H4 (cell line): ENCODE measurements around the gene ATAT1. TPM values are rescaled to one million over a fixed set of nuclear protein-coding genes. Genes with fewer than 3 reads are reported as not detected.

Experiments used
- DNase-seq: peaks from one replicate; pipeline ENCODE4 v3.0.0-alpha.2; 2015; ENCODE audit warnings: low spot score
- total RNA-seq: library from RNA; depleted of rRNA; stranded (reverse); fragments of >200 nt; shearing (Covaris generic); gene quantifications from 2 replicates; pipeline ENCODE4 v1.2.3, GENCODE V29; 2014; rRNA removed

Gene ATAT1
- total RNA-seq, 1 experiment from 2014 or later = 7.0 TPM

- DNase-seq = no peak
These were observed 56.7 kb downstream of the ATAT1 start for GRCh38 chr6:30683183-30683979.

DNA sequence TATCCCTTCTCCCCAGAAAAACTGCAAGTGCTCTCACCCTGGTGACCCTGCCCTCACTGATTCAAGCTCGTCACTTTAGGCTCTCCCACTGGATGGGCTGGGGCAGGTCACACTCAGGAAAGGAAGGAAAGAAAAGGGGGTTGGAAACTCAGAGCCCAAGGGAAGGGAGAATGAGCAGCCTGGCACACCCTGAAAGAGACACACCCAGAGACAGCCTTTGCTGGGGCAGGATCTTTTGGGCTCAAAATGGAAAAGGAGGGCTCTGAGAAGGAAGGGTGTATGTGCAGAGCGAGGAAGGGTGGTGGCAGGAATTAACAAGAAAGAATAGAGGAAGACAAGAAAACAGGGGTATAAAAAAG is 57.3 kb downstream of the ATAT1 start:
- no peak for DNase-seq

- peak; percentile 23 for DNase-seq
These were observed 57.9 kb downstream of the ATAT1 start for GRCh38 chr6:30684386-30685156.

- no peak for DNase-seq
These were observed 58.7 kb downstream of the ATAT1 start for GRCh38 chr6:30685157-30686008.

GRCh38 chr6:30686009-30686907 is 59.6 kb downstream of the ATAT1 start, which contains the start of gene PPP1R18:
TSS of gene PPP1R18 (minus strand) at chr6:30686645. CDS start at chr6:30686018, 627 bp downstream.
- peak; percentile 26 for DNase-seq

- peak; percentile 95 for DNase-seq
These were observed 60.4 kb downstream of the ATAT1 start for GRCh38 chr6:30686908-30687658.

DNA sequence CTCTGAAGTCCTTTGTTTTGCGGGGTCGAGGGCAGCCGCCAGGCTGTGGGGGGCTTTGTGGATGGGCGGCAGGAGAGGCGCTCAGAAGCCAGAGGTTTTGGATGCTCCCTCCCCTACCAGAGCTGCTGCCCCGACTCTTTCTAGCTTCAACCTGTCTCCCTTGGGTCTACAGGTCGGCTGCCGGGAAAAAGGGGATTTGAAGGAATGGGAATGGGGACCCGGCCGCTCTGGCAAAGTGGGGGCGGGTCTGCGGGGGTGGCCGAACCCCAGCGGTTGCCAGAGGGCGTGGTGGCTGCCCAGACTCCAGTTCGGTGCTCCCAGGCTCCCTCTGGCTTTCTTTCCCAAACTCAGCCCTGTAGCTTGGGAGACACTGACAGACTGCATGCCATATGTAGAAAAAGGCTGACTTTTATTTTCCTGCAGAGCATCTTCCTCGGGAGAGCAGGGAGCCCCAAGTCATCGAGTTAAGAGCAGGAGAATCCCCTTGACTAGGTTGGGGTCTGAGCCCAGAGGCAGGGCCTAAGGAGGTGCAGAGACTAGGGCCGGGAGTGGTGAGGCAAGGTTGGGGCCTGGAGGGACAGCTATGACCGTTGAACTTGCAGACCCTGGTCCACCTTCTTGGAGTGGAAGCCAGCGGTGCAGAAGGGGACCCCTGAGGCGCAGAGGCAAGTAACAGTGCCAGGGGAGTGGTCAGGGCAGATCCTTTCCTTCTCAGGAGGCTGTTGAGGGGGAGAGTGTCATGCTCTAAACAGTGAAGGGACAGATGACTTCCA is 61.2 kb downstream of the ATAT1 start:
- peak; percentile 57 for DNase-seq

DNA sequence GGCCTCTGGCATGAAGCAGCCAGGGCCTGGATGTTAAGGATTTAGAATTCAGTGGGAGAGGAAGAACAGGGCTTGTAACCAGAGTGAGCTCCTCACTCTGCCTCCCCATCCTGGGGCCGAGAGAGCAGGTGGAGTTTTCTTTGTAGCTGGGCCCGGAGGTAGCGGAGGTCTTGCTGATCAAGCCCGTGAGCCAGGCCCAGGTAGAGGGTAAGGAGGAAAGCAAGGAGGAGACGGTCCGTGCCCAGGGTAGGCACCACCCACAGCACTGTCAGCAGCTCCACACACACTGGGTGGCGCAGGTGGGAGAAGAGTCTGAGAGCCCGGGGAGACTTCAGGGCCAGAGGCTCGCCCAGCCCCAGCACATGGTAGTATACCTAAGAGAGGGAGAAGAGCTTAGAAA is 61.9 kb downstream of the ATAT1 start:
- DNase-seq = no peak

DNA sequence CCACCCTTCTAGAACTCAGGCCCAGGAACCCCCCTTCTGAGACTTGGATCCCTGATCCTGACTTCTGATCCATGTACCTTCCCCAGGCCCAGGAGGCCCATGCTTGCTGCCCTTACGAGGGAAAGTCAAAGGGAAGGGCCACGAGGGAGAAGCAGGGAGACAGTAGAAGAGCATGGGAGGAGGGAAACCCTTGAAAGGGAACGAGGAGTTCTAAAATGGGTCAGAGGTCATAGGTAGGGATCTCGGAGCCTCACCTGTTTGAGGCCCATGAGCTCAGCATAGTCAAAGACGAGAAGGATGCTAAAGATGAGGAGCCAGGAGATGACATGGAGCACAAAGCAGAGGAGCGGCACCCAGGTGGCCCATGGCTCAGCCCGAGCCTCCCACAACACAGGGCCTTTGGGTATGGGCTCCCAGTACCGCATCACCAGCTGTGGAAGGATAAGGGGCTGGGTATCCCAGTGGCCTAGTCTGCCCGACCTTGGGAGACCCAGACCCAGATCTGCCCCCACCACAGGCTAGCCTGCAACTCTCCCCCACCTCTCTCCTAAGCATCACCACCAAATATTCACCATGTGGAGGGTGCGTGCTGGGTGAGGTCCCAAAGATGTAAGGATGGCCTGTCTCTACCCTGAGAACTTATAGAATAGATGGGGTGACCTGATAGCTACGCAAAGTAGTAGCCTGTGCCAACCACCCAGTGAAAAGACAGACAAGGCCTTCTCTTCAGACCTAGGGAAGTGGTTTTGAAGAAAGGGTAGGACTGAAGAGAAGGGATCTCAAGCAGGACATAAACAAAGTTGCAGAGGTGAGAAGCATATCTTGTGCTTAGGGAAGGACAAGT is 62.6 kb downstream of the ATAT1 start:
- DNase-seq = no peak

GRCh38 chr6:30689985-30690384 is 63.3 kb downstream of the ATAT1 start:
- no peak for DNase-seq

DNA sequence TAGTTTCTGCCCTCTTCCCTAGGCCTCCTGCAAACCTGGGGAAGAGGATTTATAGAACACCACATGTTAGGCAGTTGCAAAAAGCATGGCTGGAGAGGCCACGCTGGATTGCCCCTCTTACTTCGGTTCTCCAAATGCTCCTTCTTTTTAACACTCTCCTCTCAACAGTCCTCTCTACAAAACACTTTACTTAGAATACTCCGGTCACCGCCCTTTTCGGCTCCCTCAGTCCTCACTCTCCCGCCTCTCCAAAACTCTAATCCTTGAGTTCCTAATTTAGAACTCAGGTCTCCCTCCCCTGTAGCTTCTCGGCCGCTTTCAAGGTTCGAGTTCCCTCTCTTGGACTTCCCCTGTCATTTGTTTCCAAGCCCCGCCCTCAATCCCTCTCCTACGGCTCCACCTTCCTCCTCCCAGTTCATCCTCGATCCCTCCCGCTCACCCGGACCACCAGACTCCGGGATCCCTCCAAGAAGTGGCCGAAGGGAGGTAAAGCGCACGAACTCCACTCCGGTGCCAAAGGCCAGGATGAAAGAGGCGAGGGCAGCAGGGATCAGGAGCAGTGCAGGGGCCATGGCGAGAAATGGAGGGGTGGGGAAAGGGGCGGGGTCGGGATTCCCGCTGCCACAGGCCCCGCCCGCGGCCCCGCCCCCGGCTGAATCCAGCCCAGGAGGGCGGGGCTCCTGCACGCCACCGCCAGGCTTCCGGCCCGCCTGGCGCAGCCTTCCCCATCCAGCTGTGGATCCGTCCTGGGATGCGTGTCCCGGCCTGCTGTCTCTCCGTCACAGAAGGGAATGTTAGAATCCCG is 63.9 kb downstream of the ATAT1 start, which contains the start of gene NRM:
Gene NRM, minus strand, starts transcription at position 582 of the 805 bp plus-strand sequence. Its CDS starts 10 bp downstream, at position 572.
- peak; percentile 79 for DNase-seq

- no peak for DNase-seq
These were observed 64.7 kb downstream of the ATAT1 start for GRCh38 chr6:30691208-30691847.

Other genes starting within 250 kb of the ATAT1 start
- 82.8 and 95.1 TPM in 2 replicates for gene HLA-E, start 137.4 kb upstream of the ATAT1 start, total RNA-seq
- gene GNL1, start 70.4 kb upstream of the ATAT1 start, total RNA-seq = 42.1 and 56.7 TPM in 2 replicates
- gene PRR3, start 69.6 kb upstream of the ATAT1 start, total RNA-seq = 17.9 and 25.4 TPM in 2 replicates
- 30.7 and 46.7 TPM in 2 replicates for gene ABCF1, start 55.4 kb upstream of the ATAT1 start, total RNA-seq
- 14.8 and 15.9 TPM in 2 replicates for gene PPP1R10, start 9.6 kb upstream of the ATAT1 start, total RNA-seq
- gene MRPS18B, start 9.0 kb upstream of the ATAT1 start, total RNA-seq = 72.6 and 141 TPM in 2 replicates
- 2.9 and 6.0 TPM in 2 replicates for gene C6orf136, start 20.3 kb downstream of the ATAT1 start, total RNA-seq
- gene DHX16, start 46.1 kb downstream of the ATAT1 start, total RNA-seq = 29.9 and 32.6 TPM in 2 replicates
- gene PPP1R18, start 59.8 kb downstream of the ATAT1 start, total RNA-seq = 49.9 and 50.9 TPM in 2 replicates
- 15.0 and 20.1 TPM in 2 replicates for gene NRM, start 64.1 kb downstream of the ATAT1 start, total RNA-seq
- 7.8 and 8.7 TPM in 2 replicates for gene MDC1, start 90.4 kb downstream of the ATAT1 start, total RNA-seq
- 1,333 and 1,508 TPM in 2 replicates for gene TUBB, start 93.5 kb downstream of the ATAT1 start, total RNA-seq
- 206 and 213 TPM in 2 replicates for gene FLOT1, start 115.8 kb downstream of the ATAT1 start, total RNA-seq
- 53.1 and 58.9 TPM in 2 replicates for gene IER3, start 117.7 kb downstream of the ATAT1 start, total RNA-seq